H9 (cell line): ENCODE data around the gene ZNF613. TPM values are rescaled to one million over a fixed set of nuclear protein-coding genes. Genes with fewer than 3 reads are reported as not detected.
A peak's percentile ranks its signal among the peaks of the same experiment; 100 is the strongest.
"Not testable (repeated sequence)": the region's sequence is repeated elsewhere in the genome, so short reads cannot be mapped to it uniquely, and the experiment has no call there.

Source experiments
- DNase-seq: peaks from one replicate; pipeline ENCODE4 v3.0.0-alpha.2; 2017
- H2AFZ ChIP-seq: one replicate; pipeline ENCODE4 v1.6.1; 2013; ENCODE audit warnings: mild to moderate bottlenecking, low read length, control low read depth, moderate library complexity
- H2AK5ac ChIP-seq: 2 replicates; pipeline ENCODE4 v1.6.1; 2013; ENCODE audit warnings: low read length, control low read depth, mixed read lengths; ENCODE audit not compliant: insufficient read length
- H2BK120ac ChIP-seq: one replicate; pipeline ENCODE4 v1.6.1; 2013; ENCODE audit warnings: low read depth, mild to moderate bottlenecking, low read length, control low read depth, inconsistent platforms; ENCODE audit not compliant: poor library complexity, severe bottlenecking
- H2BK12ac ChIP-seq: 2 replicates; pipeline ENCODE4 v1.6.1; 2013; ENCODE audit warnings: low read length, control low read depth, mixed read lengths, low read depth; ENCODE audit not compliant: insufficient read length
- H2BK15ac ChIP-seq: 2 replicates; pipeline ENCODE4 v1.6.1; 2013; ENCODE audit warnings: low read depth, low read length, control low read depth
- H2BK20ac ChIP-seq: one replicate; pipeline ENCODE4 v1.6.1; 2013; ENCODE audit warnings: low read depth, mild to moderate bottlenecking, low read length, control low read depth, inconsistent platforms; ENCODE audit not compliant: poor library complexity, severe bottlenecking
- H2BK5ac ChIP-seq: 2 replicates; pipeline ENCODE4 v1.6.1; 2013; ENCODE audit warnings: low read length, control low read depth, mixed read lengths; ENCODE audit not compliant: insufficient read length
- H3K14ac ChIP-seq: 2 replicates; pipeline ENCODE4 v1.6.1; 2013; ENCODE audit warnings: low read length, control low read depth; ENCODE audit not compliant: insufficient read depth
- H3K18ac ChIP-seq: 2 replicates; pipeline ENCODE4 v1.6.1; 2013; ENCODE audit warnings: low read depth, mild to moderate bottlenecking, mixed read lengths, low read length, control low read depth; ENCODE audit not compliant: insufficient read length
- H3K23ac ChIP-seq: 2 replicates; pipeline ENCODE4 v1.6.1; 2013; ENCODE audit warnings: low read length, control low read depth, mixed read lengths, low read depth; ENCODE audit not compliant: insufficient read length
- H3K23me2 ChIP-seq: 2 replicates; pipeline ENCODE4 v1.6.1; 2013; ENCODE audit warnings: low read depth, mild to moderate bottlenecking, mixed read lengths, low read length, control low read depth; ENCODE audit not compliant: insufficient read length, poor library complexity, severe bottlenecking
- H3K27ac ChIP-seq: 2 replicates; pipeline ENCODE4 v1.5.1; 2013; ENCODE audit warnings: low read length, control low read depth, mixed read lengths, low read depth; ENCODE audit not compliant: insufficient read length
- H3K27me3 ChIP-seq: 2 replicates; pipeline ENCODE4 v1.6.1; 2013; ENCODE audit warnings: low read length, control low read depth, inconsistent platforms; ENCODE audit not compliant: insufficient read depth
- H3K4ac ChIP-seq: 2 replicates; pipeline ENCODE4 v1.6.1; 2013; ENCODE audit warnings: low read depth, mild to moderate bottlenecking, control low read depth, inconsistent platforms, low read length, moderate library complexity
- H3K4me1 ChIP-seq: 2 replicates; pipeline ENCODE4 v1.6.1; 2013; ENCODE audit warnings: low read length, control low read depth, inconsistent platforms; ENCODE audit not compliant: insufficient read depth
- H3K4me2 ChIP-seq: 2 replicates; pipeline ENCODE4 v1.6.1; 2013; ENCODE audit warnings: low read length, control low read depth, mixed read lengths; ENCODE audit not compliant: insufficient read length, insufficient read depth
- H3K56ac ChIP-seq: 2 replicates; pipeline ENCODE4 v1.6.1; 2013; ENCODE audit warnings: low read depth, mild to moderate bottlenecking, mixed read lengths, low read length, control low read depth; ENCODE audit not compliant: insufficient read length
- H3K79me1 ChIP-seq: 2 replicates; pipeline ENCODE4 v1.6.1; 2013; ENCODE audit warnings: low read depth, mild to moderate bottlenecking, moderate library complexity, low read length, control low read depth, inconsistent platforms; ENCODE audit not compliant: insufficient read depth, poor library complexity, severe bottlenecking
- H3K79me2 ChIP-seq: 2 replicates; pipeline ENCODE4 v1.6.1; 2013; ENCODE audit warnings: low read length, control low read depth, inconsistent platforms; ENCODE audit not compliant: insufficient read depth
- H3K9ac ChIP-seq: 2 replicates; pipeline ENCODE4 v1.6.1; 2013; ENCODE audit warnings: low read length, control low read depth, mixed read lengths; ENCODE audit not compliant: insufficient read length; ENCODE audit errors: extremely low read depth
- H3K9me3 ChIP-seq: one replicate; pipeline ENCODE4 v1.6.1; 2013; ENCODE audit warnings: low read depth, low read length, inconsistent platforms; ENCODE audit not compliant: control insufficient read depth
- H3T11ph ChIP-seq: one replicate; pipeline ENCODE4 v1.6.1; 2013; ENCODE audit warnings: mild to moderate bottlenecking, low read length, control low read depth, inconsistent platforms
- H4K20me1 ChIP-seq: one replicate; pipeline ENCODE4 v1.6.1; 2013; ENCODE audit not compliant: control insufficient read depth, insufficient read length, insufficient read depth
- H4K5ac ChIP-seq: 2 replicates; pipeline ENCODE4 v1.6.1; 2013; ENCODE audit warnings: low read depth, mild to moderate bottlenecking, mixed read lengths, low read length, control low read depth; ENCODE audit not compliant: insufficient read length
- H4K8ac ChIP-seq: replicated peaks from 2 replicates; pipeline ENCODE4 v1.6.1; 2013; ENCODE audit warnings: low read length, control low read depth, mixed read lengths, low read depth; ENCODE audit not compliant: insufficient read length
- H4K91ac ChIP-seq: 2 replicates; pipeline ENCODE4 v1.6.1; 2013; ENCODE audit warnings: low read depth, mild to moderate bottlenecking, moderate library complexity, mixed read lengths, low read length, control low read depth; ENCODE audit not compliant: insufficient read length
- H3K27ac Mint-ChIP-seq, 3 experiments: 2 replicates in 2 of 3; 3 replicates in 1 of 3; pipeline ENCODE4 v1.8.0; 2020 to 2021; ENCODE audit warnings: mixed read lengths in 3 of 3, mild to moderate bottlenecking in 1 of 3, moderate library complexity in 1 of 3
- H3K27me3 Mint-ChIP-seq: 2 replicates; pipeline ENCODE4 v1.8.0; 2021; ENCODE audit warnings: low read depth, mild to moderate bottlenecking, moderate library complexity, mixed read lengths
- H3K36me3 Mint-ChIP-seq, 3 experiments: 2 replicates in 2 of 3; 3 replicates in 1 of 3; pipeline ENCODE4 v1.8.0; 2020 to 2021; ENCODE audit warnings: low read depth in 3 of 3, mixed read lengths in 3 of 3; ENCODE audit not compliant: insufficient read depth in 1 of 3
- H3K4me1 Mint-ChIP-seq, 2 experiments: 2 replicates each; pipeline ENCODE4 v1.8.0; 2020; ENCODE audit warnings: mixed read lengths in 2 of 2
- H3K4me3 Mint-ChIP-seq, 2 experiments: 2 replicates in 1 of 2; 3 replicates in 1 of 2; pipeline ENCODE4 v1.8.0; 2020 to 2021; ENCODE audit warnings: mild to moderate bottlenecking in 2 of 2, mixed read lengths in 2 of 2, moderate library complexity in 1 of 2
- H3K9me3 Mint-ChIP-seq, 2 experiments: 2 replicates in 1 of 2; 3 replicates in 1 of 2; pipeline ENCODE4 v1.8.0; 2020; ENCODE audit warnings: mild to moderate bottlenecking in 2 of 2, mixed read lengths in 2 of 2, moderate library complexity in 1 of 2
- CTCF ChIP-seq: fragments of 200-600 bp; sonication (generic); conservative IDR thresholded peaks from 3 replicates; pipeline ENCODE4 v1.8.0; 2021; ENCODE audit warnings: antibody characterized with exemption, mild to moderate bottlenecking
- WGBS: extraction: QIAGEN DNeasy Blood & Tissue Kit; methylation state at CpG from one replicate; pipeline ENCODE4 v1.1.7; 2013; ENCODE audit warnings: missing lambda C conversion rate, low lambda C conversion rate, mixed read lengths; ENCODE audit not compliant: insufficient read length; ENCODE audit errors: extremely low coverage; 5-methylcytosine and 5-hydroxymethylcytosine counted together
- total RNA-seq: library from RNA; stranded (reverse); gene quantifications from 2 replicates; pipeline ENCODE4 v1.2.1, GENCODE V29; 2021

Gene ZNF613
- total RNA-seq, 1 experiment from 2014 or later: 20.6 TPM

DNA sequence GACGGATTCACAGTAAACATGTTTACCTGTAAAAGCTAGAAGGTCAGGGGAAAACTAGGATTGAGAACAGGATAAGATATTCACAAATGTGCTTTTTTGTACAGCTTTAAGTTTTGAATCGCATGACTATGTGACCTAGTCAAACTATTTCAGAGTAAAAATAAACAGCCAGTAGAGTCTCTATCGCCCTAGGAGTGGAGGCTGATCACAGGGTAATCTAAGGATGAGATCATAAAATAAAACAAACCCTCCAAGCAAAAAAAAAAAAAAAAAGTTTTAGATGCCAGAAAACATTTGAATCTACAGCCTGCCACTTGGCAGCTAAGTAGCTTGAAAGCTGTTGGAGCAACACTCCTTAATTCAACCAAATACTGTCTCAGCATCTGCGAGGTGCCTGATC lies 32.5 kb downstream of the ZNF613 start:
- H2BK15ac ChIP-seq: no peak overlapping the region
- H3K18ac ChIP-seq: no peak overlapping the region
- no peak overlapping the region for H3K9ac ChIP-seq
- no peak overlapping the region for H4K91ac ChIP-seq
- peaks cover 27 to 33% (median 28%) of the 10 kb centered on the region in 3 experiments for H3K36me3 Mint-ChIP-seq
- H2BK120ac ChIP-seq: no peak overlapping the region
- H3K4me1 Mint-ChIP-seq: peaks cover 4 to 14% of the 10 kb centered on the region in 2 experiments; a peak in 2 of 4 replicates
- no peak overlapping the region for H3K56ac ChIP-seq
- H3K23me2 ChIP-seq: no peaks in the 10 kb centered on the region
- peaks cover 4% of the 10 kb centered on the region for H3K9me3 ChIP-seq
- H2BK5ac ChIP-seq: no peak overlapping the region
- no peaks in the 10 kb centered on the region for H3K4me1 ChIP-seq
- H2BK12ac ChIP-seq: no peak overlapping the region
- DNase-seq: no peak
- H3K4me2 ChIP-seq: no peak overlapping the region
- no peak overlapping the region for H3T11ph ChIP-seq
- H3K79me1 ChIP-seq: no peaks in the 10 kb centered on the region
- H3K27ac Mint-ChIP-seq: no peak overlapping the region; a peak in 1 of 7 replicates
- no peak overlapping the region for H4K5ac ChIP-seq
- no peak overlapping the region for H3K4ac ChIP-seq
- H3K27me3 ChIP-seq: no peaks in the 10 kb centered on the region
- no peak for TF ChIP-seq CTCF
- H3K9me3 Mint-ChIP-seq: peaks cover 40 to 72% of the 10 kb centered on the region in 2 experiments
- no peaks in the 10 kb centered on the region for H3K27me3 Mint-ChIP-seq
- no peaks in the 10 kb centered on the region for H3K79me2 ChIP-seq
- H2AK5ac ChIP-seq: no peak overlapping the region
- no peak overlapping the region for H3K14ac ChIP-seq
- no peak overlapping the region for H3K4me3 Mint-ChIP-seq
- H3K23ac ChIP-seq: no peak overlapping the region
- H2BK20ac ChIP-seq: no peak overlapping the region
- no CpG with 5 or more reads among the region's 4 CpGs for WGBS
- no peak overlapping the region for H2AFZ ChIP-seq
- H3K27ac ChIP-seq: no peak overlapping the region
- peaks cover 3% of the 10 kb centered on the region for H4K20me1 ChIP-seq
- H4K8ac ChIP-seq: no peak overlapping the region

DNA sequence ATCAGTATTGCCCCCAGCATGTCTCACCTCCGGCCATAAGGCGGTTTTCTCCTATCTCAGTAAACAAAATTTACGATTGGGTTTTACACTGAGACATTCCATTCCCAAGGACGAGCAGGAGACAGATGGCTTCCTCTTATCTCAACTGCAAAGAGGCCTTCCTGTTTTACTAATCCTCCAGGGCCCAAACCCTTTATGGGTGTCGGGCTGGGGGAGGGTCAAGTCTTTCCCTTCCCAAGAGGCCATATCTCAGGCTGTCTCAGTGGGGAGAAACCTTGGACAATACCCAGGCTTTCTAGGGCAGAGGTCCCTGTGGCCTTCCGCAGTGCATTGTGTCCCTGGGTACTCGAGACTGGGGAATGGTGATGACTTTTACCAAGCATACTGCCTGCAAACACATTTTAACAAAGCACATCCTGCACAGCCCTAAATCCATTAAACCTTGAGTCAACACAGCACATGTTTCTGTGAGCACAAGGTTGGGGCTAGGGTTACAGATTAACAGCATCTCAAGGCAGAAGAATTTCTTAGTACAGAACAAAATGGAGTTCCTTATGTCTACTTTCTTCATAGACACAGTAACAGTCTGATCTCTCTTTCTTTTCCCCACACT lies 33.5 kb downstream of the ZNF613 start:
- H3T11ph ChIP-seq, H3K79me2 ChIP-seq, H3K18ac ChIP-seq, H4K8ac ChIP-seq, H3K56ac ChIP-seq, H3K4me2 ChIP-seq, H4K20me1 ChIP-seq, H2BK15ac ChIP-seq, H3K23me2 ChIP-seq, H3K14ac ChIP-seq, H4K91ac ChIP-seq, H2BK5ac ChIP-seq, H3K23ac ChIP-seq, H3K79me1 ChIP-seq, H2BK120ac ChIP-seq, H3K4me3 Mint-ChIP-seq, H4K5ac ChIP-seq, H3K4ac ChIP-seq, H2BK12ac ChIP-seq, H2AFZ ChIP-seq, H2BK20ac ChIP-seq, H3K27me3 Mint-ChIP-seq, H3K27me3 ChIP-seq, H2AK5ac ChIP-seq, H3K9ac ChIP-seq, H3K27ac ChIP-seq, DNase-seq, H3K4me1 ChIP-seq: not testable (repeated sequence)
- Mint-ChIP-seq H3K9me3 (peaks cover 46 to 73% of the 10 kb centered on the region in 2 experiments), H3K27ac (peak overlapping the region in 1 of 3 experiments; percentile 77; a peak in 2 of 7 replicates), H3K36me3 (peaks cover 36 to 41% (median 36%) of the 10 kb centered on the region in 3 experiments), H3K4me1 (peaks cover 4 to 14% of the 10 kb centered on the region in 2 experiments; a peak in 2 of 4 replicates)
- WGBS: no CpG with 5 or more reads among the region's 7 CpGs
- H3K9me3 ChIP-seq: peaks cover 13% of the 10 kb centered on the region
